GM23338 (cell line): ENCODE measurements around the gene SLC22A3. TPM values are rescaled to one million over a fixed set of nuclear protein-coding genes. Genes with fewer than 3 reads are reported as not detected.
"Not testable (repeated sequence)": the region's sequence is repeated elsewhere in the genome, so short reads cannot be mapped to it uniquely, and the experiment has no call there.

Experiments
- ATAC-seq: fragments of 200-7000 bp; cut with Tn5 transposase; 3 replicates; pipeline ENCODE4 v1.9.1; 2020
- DNase-seq: peaks from one replicate; pipeline ENCODE4 v3.0.0-alpha.2; 2015; ENCODE audit warnings: low spot score
- H2AFZ ChIP-seq: fragments of 200-600 bp; sonication (generic); 2 replicates; pipeline ENCODE4 v1.8.0; 2016; ENCODE audit warnings: antibody characterized with exemption, mild to moderate bottlenecking, moderate library complexity
- H3F3A ChIP-seq: fragments of 200-600 bp; sonication (generic); replicated peaks from 2 replicates; pipeline ENCODE4 v1.8.0; 2017; ENCODE audit warnings: antibody characterized with exemption, mixed run types, low read depth
- H3K27ac ChIP-seq: fragments of 200-600 bp; sonication (generic); 2 replicates; pipeline ENCODE4 v1.6.1; 2016; ENCODE audit warnings: low read depth
- H3K27me3 ChIP-seq: fragments of 200-600 bp; sonication (generic); 2 replicates; pipeline ENCODE4 v1.8.0; 2016; ENCODE audit warnings: mild to moderate bottlenecking, mixed run types, moderate library complexity; ENCODE audit not compliant: insufficient read depth
- H3K36me3 ChIP-seq: fragments of 200-600 bp; sonication (generic); 2 replicates; pipeline ENCODE4 v1.8.0; 2016; ENCODE audit warnings: mild to moderate bottlenecking; ENCODE audit not compliant: insufficient read depth
- H3K4me1 ChIP-seq: fragments of 200-600 bp; sonication (generic); 2 replicates; pipeline ENCODE4 v1.8.0; 2016; ENCODE audit warnings: mild to moderate bottlenecking, moderate library complexity; ENCODE audit not compliant: insufficient read depth
- H3K4me2 ChIP-seq: fragments of 200-600 bp; sonication (generic); 2 replicates; pipeline ENCODE4 v1.7.1; 2017; ENCODE audit warnings: mixed run types
- H3K4me3 ChIP-seq: fragments of 200-600 bp; sonication (generic); 2 replicates; pipeline ENCODE4 v1.6.1; 2016; ENCODE audit warnings: mixed run types
- H3K79me2 ChIP-seq: fragments of 200-600 bp; sonication (generic); replicated peaks from 2 replicates; pipeline ENCODE4 v1.8.0; 2017; ENCODE audit warnings: mild to moderate bottlenecking; ENCODE audit not compliant: insufficient read depth
- H3K9me2 ChIP-seq: fragments of 200-600 bp; sonication (generic); 2 replicates; pipeline ENCODE4 v1.8.0; 2017; ENCODE audit not compliant: insufficient read depth
- H4K20me1 ChIP-seq: fragments of 200-600 bp; sonication (generic); replicated peaks from 2 replicates; pipeline ENCODE4 v1.8.0; 2017; ENCODE audit warnings: mild to moderate bottlenecking; ENCODE audit not compliant: insufficient read depth
- H3K27ac Mint-ChIP-seq: 2 replicates; pipeline ENCODE4 v1.8.0; 2020; ENCODE audit warnings: inconsistent platforms, mild to moderate bottlenecking, moderate library complexity, mixed read lengths
- H3K27me3 Mint-ChIP-seq: 3 replicates; pipeline ENCODE4 v1.8.0; 2022; ENCODE audit warnings: low read depth, mild to moderate bottlenecking, moderate library complexity, mixed read lengths, inconsistent platforms; ENCODE audit not compliant: insufficient read depth, poor library complexity
- H3K36me3 Mint-ChIP-seq: 3 replicates; pipeline ENCODE4 v1.8.0; 2021; ENCODE audit warnings: low read depth, mild to moderate bottlenecking, inconsistent platforms, moderate library complexity, mixed read lengths
- H3K4me1 Mint-ChIP-seq: 3 replicates; pipeline ENCODE4 v1.8.0; 2020; ENCODE audit warnings: mild to moderate bottlenecking, inconsistent platforms, mixed read lengths
- H3K4me3 Mint-ChIP-seq: 3 replicates; pipeline ENCODE4 v1.8.0; 2021; ENCODE audit warnings: moderate library complexity, mild to moderate bottlenecking, inconsistent platforms, mixed read lengths
- H3K9me3 Mint-ChIP-seq: 3 replicates; pipeline ENCODE4 v1.8.0; 2020; ENCODE audit warnings: moderate library complexity, mild to moderate bottlenecking, inconsistent platforms, mixed read lengths
- CREB1 ChIP-seq: fragments of 250-450 bp; sonication (Bioruptor Pico); IDR thresholded peaks from 2 replicates; pipeline ENCODE4 v1.5.0; 2020; ENCODE audit warnings: low read depth, mild to moderate bottlenecking, moderate library complexity
- EZH2phosphoT487 ChIP-seq: fragments of 200-600 bp; sonication (generic); IDR thresholded peaks from one replicate; pipeline ENCODE4 v1.8.1; 2018; ENCODE audit warnings: antibody characterized with exemption; ENCODE audit not compliant: unreplicated experiment
- JUNB ChIP-seq: IDR thresholded peaks from one replicate; pipeline ENCODE4 v1.6.1; 2016; ENCODE audit warnings: antibody characterized with exemption; ENCODE audit not compliant: unreplicated experiment
- NANOG ChIP-seq: IDR thresholded peaks from 2 replicates; pipeline ENCODE4 v1.6.1; 2016; ENCODE audit warnings: antibody characterized with exemption, borderline replicate concordance
- POLR2AphosphoS5 ChIP-seq: IDR thresholded peaks from 2 replicates; pipeline ENCODE4 v1.6.1; 2016; ENCODE audit warnings: antibody characterized with exemption, low read depth
- polyA plus RNA-seq: library from polyadenylated mRNA; unstranded; fragments of >200 nt; fragmentation: Nextera tagmentation; extraction: Ambion mirVana; gene quantifications from 2 replicates; pipeline ENCODE4 v1.2.1, GENCODE V29; 2016
- total RNA-seq: library from RNA; depleted of rRNA; stranded (reverse); fragments of >200 nt; shearing (Covaris generic); gene quantifications from 2 replicates; pipeline ENCODE4 v1.2.3, GENCODE V29; 2014
- TF ChIP-seq, protein P1 (sequence below): fragments of 250-450 bp; sonication (Bioruptor Pico); IDR thresholded peaks from 2 replicates; pipeline ENCODE4 v1.5.0; 2020; ENCODE audit warnings: mild to moderate bottlenecking, moderate library complexity
- TF ChIP-seq, protein P2 (sequence below): IDR thresholded peaks from 2 replicates; pipeline ENCODE4 v1.6.1; 2016; ENCODE audit warnings: antibody characterized with exemption

The SLC22A3 gene
- total and polyA plus RNA-seq, 2 experiments from 2014 or later, result 0.78 to 3.2 TPM

DNA sequence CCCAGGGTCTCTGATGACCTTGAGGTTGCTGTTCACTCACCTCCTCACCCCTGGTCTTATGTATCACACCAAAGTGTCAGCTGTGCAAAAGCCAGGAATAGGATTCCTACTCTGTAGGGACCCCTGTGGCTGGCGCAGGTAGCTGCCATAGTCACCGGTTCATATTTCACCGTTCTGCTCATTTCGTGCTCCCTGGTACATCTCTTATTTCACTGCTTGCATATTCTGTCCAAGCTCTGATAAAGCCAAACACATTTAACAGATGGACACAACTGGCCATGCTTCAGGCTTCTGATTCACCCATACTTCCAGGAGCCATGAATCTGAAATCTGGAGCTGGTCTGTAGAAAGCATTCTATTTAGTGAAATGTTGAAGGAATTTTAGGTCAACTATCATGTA is 20.5 kb downstream of the SLC22A3 start (continued):
- TF ChIP-seq, protein P1, sequence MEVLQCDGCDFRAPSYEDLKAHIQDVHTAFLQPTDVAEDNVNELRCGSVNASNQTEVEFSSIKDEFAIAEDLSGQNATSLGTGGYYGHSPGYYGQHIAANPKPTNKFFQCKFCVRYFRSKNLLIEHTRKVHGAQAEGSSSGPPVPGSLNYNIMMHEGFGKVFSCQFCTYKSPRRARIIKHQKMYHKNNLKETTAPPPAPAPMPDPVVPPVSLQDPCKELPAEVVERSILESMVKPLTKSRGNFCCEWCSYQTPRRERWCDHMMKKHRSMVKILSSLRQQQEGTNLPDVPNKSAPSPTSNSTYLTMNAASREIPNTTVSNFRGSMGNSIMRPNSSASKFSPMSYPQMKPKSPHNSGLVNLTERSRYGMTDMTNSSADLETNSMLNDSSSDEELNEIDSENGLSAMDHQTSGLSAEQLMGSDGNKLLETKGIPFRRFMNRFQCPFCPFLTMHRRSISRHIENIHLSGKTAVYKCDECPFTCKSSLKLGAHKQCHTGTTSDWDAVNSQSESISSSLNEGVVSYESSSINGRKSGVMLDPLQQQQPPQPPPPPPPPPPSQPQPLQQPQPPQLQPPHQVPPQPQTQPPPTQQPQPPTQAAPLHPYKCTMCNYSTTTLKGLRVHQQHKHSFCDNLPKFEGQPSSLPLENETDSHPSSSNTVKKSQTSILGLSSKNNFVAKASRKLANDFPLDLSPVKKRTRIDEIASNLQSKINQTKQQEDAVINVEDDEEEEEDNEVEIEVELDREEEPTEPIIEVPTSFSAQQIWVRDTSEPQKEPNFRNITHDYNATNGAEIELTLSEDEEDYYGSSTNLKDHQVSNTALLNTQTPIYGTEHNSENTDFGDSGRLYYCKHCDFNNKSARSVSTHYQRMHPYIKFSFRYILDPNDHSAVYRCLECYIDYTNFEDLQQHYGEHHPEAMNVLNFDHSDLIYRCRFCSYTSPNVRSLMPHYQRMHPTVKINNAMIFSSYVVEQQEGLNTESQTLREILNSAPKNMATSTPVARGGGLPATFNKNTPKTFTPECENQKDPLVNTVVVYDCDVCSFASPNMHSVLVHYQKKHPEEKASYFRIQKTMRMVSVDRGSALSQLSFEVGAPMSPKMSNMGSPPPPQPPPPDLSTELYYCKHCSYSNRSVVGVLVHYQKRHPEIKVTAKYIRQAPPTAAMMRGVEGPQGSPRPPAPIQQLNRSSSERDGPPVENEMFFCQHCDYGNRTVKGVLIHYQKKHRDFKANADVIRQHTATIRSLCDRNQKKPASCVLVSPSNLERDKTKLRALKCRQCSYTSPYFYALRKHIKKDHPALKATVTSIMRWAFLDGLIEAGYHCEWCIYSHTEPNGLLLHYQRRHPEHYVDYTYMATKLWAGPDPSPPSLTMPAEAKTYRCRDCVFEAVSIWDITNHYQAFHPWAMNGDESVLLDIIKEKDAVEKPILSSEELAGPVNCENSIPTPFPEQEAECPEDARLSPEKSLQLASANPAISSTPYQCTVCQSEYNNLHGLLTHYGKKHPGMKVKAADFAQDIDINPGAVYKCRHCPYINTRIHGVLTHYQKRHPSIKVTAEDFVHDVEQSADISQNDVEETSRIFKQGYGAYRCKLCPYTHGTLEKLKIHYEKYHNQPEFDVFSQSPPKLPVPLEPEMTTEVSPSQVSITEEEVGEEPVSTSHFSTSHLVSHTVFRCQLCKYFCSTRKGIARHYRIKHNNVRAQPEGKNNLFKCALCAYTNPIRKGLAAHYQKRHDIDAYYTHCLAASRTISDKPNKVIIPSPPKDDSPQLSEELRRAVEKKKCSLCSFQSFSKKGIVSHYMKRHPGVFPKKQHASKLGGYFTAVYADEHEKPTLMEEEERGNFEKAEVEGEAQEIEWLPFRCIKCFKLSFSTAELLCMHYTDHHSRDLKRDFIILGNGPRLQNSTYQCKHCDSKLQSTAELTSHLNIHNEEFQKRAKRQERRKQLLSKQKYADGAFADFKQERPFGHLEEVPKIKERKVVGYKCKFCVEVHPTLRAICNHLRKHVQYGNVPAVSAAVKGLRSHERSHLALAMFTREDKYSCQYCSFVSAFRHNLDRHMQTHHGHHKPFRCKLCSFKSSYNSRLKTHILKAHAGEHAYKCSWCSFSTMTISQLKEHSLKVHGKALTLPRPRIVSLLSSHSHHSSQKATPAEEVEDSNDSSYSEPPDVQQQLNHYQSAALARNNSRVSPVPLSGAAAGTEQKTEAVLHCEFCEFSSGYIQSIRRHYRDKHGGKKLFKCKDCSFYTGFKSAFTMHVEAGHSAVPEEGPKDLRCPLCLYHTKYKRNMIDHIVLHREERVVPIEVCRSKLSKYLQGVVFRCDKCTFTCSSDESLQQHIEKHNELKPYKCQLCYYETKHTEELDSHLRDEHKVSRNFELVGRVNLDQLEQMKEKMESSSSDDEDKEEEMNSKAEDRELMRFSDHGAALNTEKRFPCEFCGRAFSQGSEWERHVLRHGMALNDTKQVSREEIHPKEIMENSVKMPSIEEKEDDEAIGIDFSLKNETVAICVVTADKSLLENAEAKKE (CRISPR knock-in tag), result no peak
- TF ChIP-seq, protein P2, sequence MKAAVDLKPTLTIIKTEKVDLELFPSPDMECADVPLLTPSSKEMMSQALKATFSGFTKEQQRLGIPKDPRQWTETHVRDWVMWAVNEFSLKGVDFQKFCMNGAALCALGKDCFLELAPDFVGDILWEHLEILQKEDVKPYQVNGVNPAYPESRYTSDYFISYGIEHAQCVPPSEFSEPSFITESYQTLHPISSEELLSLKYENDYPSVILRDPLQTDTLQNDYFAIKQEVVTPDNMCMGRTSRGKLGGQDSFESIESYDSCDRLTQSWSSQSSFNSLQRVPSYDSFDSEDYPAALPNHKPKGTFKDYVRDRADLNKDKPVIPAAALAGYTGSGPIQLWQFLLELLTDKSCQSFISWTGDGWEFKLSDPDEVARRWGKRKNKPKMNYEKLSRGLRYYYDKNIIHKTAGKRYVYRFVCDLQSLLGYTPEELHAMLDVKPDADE, result no peak
- TF ChIP-seq POLR2AphosphoS5 (no peak), CREB1 (CRISPR knock-in tag) (no peak), EZH2phosphoT487 (no peak), NANOG (no peak), JUNB (no peak)

DNA sequence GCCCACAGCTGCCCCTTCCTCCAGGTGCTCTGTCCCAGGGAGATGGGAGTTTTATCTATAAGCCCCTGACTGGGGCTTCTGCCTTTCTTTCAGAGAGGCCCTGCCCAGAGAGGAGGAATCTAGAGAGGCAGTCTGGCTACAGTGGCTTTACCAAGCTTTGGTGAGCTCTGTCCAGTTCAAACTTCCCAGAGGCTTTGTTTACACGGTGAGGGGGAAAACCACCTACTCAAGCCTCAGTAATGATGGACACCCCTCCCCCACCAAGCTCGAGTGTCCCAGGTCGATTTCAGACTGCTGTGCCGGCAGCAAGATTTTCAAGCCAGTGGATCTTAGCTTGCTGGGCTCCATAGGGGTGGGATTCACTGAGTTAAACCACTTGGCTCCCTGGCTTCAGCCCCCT is 25.4 kb downstream of the SLC22A3 start:
- not testable (repeated sequence) for H2AFZ ChIP-seq, H3F3A ChIP-seq, H3K36me3 Mint-ChIP-seq, H3K36me3 ChIP-seq, H3K4me3 ChIP-seq, ATAC-seq, H3K4me3 Mint-ChIP-seq, DNase-seq, H3K27me3 ChIP-seq, H3K27ac ChIP-seq, H3K27me3 Mint-ChIP-seq, H3K4me2 ChIP-seq, H4K20me1 ChIP-seq, H3K79me2 ChIP-seq, H3K27ac Mint-ChIP-seq, H3K4me1 Mint-ChIP-seq, H3K4me1 ChIP-seq, H3K9me2 ChIP-seq
- peaks cover 20% of the 10 kb centered on the region for H3K9me3 Mint-ChIP-seq
